Measurements from ENCODE around the gene DOCK8. TPM values are rescaled to one million over a fixed set of nuclear protein-coding genes. Genes with fewer than 3 reads are reported as not detected.
"Not testable (repeated sequence)": the region's sequence is repeated elsewhere in the genome, so short reads cannot be mapped to it uniquely, and the experiment has no call there.

Gene DOCK8
- total and polyA plus RNA-seq, 2 donors from 2014 or later = 5.0 to 46.5 TPM

DNA sequence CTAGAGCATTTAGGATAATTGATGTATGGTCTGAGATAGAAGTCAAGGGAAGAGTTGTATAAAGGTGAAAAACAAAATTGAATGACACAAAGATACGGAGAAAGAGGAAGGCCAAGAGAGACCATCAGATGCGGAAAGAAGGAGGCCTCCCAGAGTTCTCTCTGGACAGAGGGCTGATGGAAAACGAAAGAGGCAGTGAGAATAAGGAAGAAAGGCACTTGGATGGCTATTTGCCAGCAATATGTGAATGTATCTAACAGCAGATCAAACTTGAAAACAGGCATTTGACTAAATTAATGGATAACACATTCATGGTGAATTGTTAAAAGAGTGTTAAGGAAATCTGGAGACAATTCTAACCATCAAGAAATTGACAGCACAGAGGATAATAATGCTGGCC is 2.4 kb upstream of the DOCK8 start:
- FAIRE-seq (no peak), DNase-seq (no peak)
- no peaks in the 10 kb centered on the region for H3K36me3 ChIP-seq (ENCODE audit: control insufficient read depth in 2 of 3, insufficient read depth in 3 of 3, low read length in 3 of 3)
- intact Hi-C loops (cut with DNase I) = no loop called here
- no peak overlapping the region for H3K9ac ChIP-seq (ENCODE audit: low read length in 3 of 3)
- H3K27me3 ChIP-seq (ENCODE audit: control insufficient read depth, insufficient read depth, low read length) = peaks cover 7% of the 10 kb centered on the region
- H3K27ac ChIP-seq (ENCODE audit: low read depth in 2 of 2, low read length in 2 of 2) = no peak overlapping the region
- no peaks in the 10 kb centered on the region for H3K9me3 ChIP-seq (ENCODE audit: control insufficient read depth in 2 of 3, insufficient read depth in 1 of 3, low read length in 3 of 3)
- TF ChIP-seq, protein P1, sequence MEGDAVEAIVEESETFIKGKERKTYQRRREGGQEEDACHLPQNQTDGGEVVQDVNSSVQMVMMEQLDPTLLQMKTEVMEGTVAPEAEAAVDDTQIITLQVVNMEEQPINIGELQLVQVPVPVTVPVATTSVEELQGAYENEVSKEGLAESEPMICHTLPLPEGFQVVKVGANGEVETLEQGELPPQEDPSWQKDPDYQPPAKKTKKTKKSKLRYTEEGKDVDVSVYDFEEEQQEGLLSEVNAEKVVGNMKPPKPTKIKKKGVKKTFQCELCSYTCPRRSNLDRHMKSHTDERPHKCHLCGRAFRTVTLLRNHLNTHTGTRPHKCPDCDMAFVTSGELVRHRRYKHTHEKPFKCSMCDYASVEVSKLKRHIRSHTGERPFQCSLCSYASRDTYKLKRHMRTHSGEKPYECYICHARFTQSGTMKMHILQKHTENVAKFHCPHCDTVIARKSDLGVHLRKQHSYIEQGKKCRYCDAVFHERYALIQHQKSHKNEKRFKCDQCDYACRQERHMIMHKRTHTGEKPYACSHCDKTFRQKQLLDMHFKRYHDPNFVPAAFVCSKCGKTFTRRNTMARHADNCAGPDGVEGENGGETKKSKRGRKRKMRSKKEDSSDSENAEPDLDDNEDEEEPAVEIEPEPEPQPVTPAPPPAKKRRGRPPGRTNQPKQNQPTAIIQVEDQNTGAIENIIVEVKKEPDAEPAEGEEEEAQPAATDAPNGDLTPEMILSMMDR (IDR thresholded peaks at IDR 0.05; ENCODE audit: borderline replicate concordance, extremely low read depth, insufficient read depth) = no peak
- no peak overlapping the region for H3K4me3 ChIP-seq (ENCODE audit: low read length in 3 of 3)
- H3K4me1 ChIP-seq (ENCODE audit: control insufficient read depth in 2 of 3, insufficient read depth in 2 of 3, low read depth in 1 of 3, low read length in 3 of 3) = peaks cover 0 to 8% (median 0%) of the 10 kb centered on the region in 3 donors

DNA sequence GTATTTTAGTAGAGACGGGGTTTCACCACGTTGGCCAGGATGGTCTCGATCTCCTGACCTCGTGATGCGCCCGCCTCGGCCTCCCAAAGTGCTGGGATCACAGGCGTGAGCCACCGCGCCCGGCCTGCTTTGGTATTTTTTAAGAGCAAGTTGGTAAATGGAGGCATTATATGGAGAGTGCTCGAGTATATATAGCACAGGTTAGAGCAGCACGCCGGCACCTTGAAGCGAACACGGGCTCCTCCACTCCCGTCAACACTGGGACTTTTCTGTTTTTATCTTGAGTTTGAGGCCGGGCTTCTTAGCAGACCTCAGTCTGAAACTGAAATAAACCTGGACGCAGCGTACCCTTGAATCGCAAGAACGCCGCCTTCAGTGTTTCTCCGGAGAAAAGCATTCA is 764 bp upstream of the DOCK8 start:
- intact Hi-C loops (cut with DNase I); FAIRE-seq; H3K27me3 ChIP-seq (ENCODE audit: control insufficient read depth, insufficient read depth, low read length); H3K9me3 ChIP-seq (ENCODE audit: control insufficient read depth in 2 of 3, insufficient read depth in 1 of 3, low read length in 3 of 3); H3K36me3 ChIP-seq (ENCODE audit: control insufficient read depth in 2 of 3, insufficient read depth in 3 of 3, low read length in 3 of 3): not testable (repeated sequence)
- H3K4me3 ChIP-seq (ENCODE audit: low read length in 3 of 3) = peak overlapping the region in 2 of 3 donors; percentile 49 to 68
- peaks cover 0 to 13% (median 0%) of the 10 kb centered on the region in 3 donors for H3K4me1 ChIP-seq (ENCODE audit: control insufficient read depth in 2 of 3, insufficient read depth in 2 of 3, low read depth in 1 of 3, low read length in 3 of 3)
- H3K9ac ChIP-seq (ENCODE audit: low read length in 3 of 3) = peak overlapping the region in 2 of 3 donors; percentile 18 to 75
- DNase-seq = peak in 2 of 5 donors; percentile 30 to 55
- H3K27ac ChIP-seq (ENCODE audit: low read depth in 2 of 2, low read length in 2 of 2) = peak overlapping the region; percentile 7 to 90

DNA sequence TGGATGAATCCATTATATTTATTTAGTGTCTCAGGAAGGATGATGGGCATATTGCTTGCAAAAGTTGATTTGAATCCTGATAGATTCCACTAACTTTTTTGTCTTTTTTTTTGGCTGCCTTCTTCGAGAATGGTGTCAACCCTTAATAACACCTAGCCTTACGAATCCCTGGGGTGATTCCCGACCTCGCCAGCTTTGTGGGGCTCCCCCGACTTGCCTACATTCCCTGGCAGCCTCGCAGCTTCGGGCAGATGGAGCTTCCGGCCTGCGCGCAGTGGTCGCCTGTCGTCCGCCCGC is 366 bp upstream of the DOCK8 start:
- peak overlapping the region; percentile 18 to 75 (median 37) for H3K9ac ChIP-seq (ENCODE audit: low read length in 3 of 3)
- TF ChIP-seq, protein P1 (IDR thresholded peaks at IDR 0.05; ENCODE audit: borderline replicate concordance, extremely low read depth, insufficient read depth) = no peak
- H3K27me3 ChIP-seq (ENCODE audit: control insufficient read depth, insufficient read depth, low read length) = peaks cover 7% of the 10 kb centered on the region
- H3K9me3 ChIP-seq (ENCODE audit: control insufficient read depth in 2 of 3, insufficient read depth in 1 of 3, low read length in 3 of 3) = no peaks in the 10 kb centered on the region
- FAIRE-seq (no peak), DNase-seq (peak in 1 of 5 donors; percentile 4)
- peaks cover 0 to 13% (median 0%) of the 10 kb centered on the region in 3 donors for H3K4me1 ChIP-seq (ENCODE audit: control insufficient read depth in 2 of 3, insufficient read depth in 2 of 3, low read depth in 1 of 3, low read length in 3 of 3)
- intact Hi-C loops (cut with DNase I) = no loop called here
- peak overlapping the region; percentile 90 to 92 for H3K27ac ChIP-seq (ENCODE audit: low read depth in 2 of 2, low read length in 2 of 2)
- peak overlapping the region; percentile 49 to 68 (median 50) for H3K4me3 ChIP-seq (ENCODE audit: low read length in 3 of 3)
- H3K36me3 ChIP-seq (ENCODE audit: control insufficient read depth in 2 of 3, insufficient read depth in 3 of 3, low read length in 3 of 3) = no peaks in the 10 kb centered on the region

DNA sequence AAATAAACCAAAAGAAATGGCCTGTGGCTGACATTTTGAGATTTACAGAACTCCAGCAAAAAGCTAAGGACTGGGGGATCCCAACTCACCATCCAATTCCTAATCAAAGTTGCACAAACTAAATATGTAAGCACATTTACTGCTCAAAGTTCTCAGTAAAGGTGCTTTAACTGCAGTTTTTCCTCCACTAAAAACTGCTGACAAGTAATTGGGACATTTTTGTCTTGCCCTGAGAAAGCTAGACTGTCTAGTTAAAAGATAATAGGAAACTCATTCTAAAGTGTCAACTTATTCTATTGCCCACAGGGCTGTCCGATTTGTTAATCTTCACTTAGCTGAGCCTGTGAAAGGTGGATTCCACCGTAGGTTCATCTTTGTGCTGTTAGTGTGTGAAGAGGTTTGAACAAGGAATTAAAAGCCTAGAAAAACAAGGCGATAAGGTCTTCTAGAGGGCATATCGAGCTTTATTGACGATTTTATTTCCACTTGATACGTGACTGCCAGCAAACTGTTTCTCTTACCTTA is 1.0 kb downstream of the DOCK8 start:
- Histone ChIP-seq H3K4me1 (ENCODE audit: control insufficient read depth in 2 of 3, insufficient read depth in 2 of 3, low read depth in 1 of 3, low read length in 3 of 3) (peaks cover 0 to 13% (median 0%) of the 10 kb centered on the region in 3 donors), H3K36me3 (ENCODE audit: control insufficient read depth in 2 of 3, insufficient read depth in 3 of 3, low read length in 3 of 3) (no peaks in the 10 kb centered on the region), H3K27ac (ENCODE audit: low read depth in 2 of 2, low read length in 2 of 2) (peak overlapping the region; percentile 90 to 92), H3K9me3 (ENCODE audit: control insufficient read depth in 2 of 3, insufficient read depth in 1 of 3, low read length in 3 of 3) (no peaks in the 10 kb centered on the region), H3K9ac (ENCODE audit: low read length in 3 of 3) (peak overlapping the region in 1 of 3 donors; percentile 75), H3K27me3 (ENCODE audit: control insufficient read depth, insufficient read depth, low read length) (peaks cover 7% of the 10 kb centered on the region), H3K4me3 (ENCODE audit: low read length in 3 of 3) (peak overlapping the region; percentile 44 to 68 (median 58))
- peak in 2 of 5 donors; percentile 31 to 39 for DNase-seq
- intact Hi-C loops (cut with DNase I) = no loop called here
- FAIRE-seq = no peak
- TF ChIP-seq, protein P1 (IDR thresholded peaks at IDR 0.05; ENCODE audit: borderline replicate concordance, extremely low read depth, insufficient read depth) = no peak
